AG09309 (cell line): ENCODE results near the gene DNAJB5.

Experiments
- DNase-seq: peaks from one replicate; pipeline ENCODE4 v3.0.0-alpha.2; 2010; ENCODE audit warnings: low read depth
- H3K4me3 ChIP-seq: 2 replicates; pipeline ENCODE4 v1.5.1; 2011; ENCODE audit warnings: mild to moderate bottlenecking, low read depth, low read length, moderate library complexity; ENCODE audit not compliant: control insufficient read depth
- CTCF ChIP-seq: IDR thresholded peaks from 2 replicates; pipeline ENCODE4 v1.5.1; 2011; ENCODE audit warnings: mild to moderate bottlenecking, low read depth, low read length, inconsistent platforms; ENCODE audit not compliant: insufficient read depth, control insufficient read depth; ENCODE audit errors: missing control alignments

Gene DNAJB5

DNA sequence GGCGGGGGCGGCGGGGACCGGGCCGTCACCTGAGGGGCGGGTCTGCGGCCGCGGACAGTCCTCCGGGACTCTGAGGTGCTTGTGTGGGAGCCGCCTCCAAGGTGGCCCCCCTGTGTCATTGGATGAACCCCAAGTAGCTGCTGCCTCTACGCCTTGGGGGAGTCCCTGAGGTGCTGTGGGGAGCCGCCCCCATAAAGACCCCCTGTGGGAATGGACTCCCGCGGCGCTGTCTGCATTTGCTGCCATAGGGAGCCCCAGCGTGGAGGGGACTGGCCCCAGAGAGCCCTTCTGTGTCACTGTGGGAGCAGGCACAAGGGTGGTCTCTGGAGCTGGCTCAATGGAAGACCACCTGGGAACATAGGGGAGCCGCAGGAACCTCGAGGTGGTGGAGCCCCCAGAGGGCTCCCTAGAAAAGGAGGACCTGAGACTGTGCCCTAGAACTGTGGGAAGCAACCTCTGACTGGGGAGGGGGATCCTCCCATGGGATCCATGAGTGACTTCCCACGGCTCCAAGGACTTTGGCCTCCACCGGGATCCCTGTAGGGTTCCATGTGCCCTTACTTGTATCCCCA, 31.0 kb upstream of the DNAJB5 start:
- H3K4me3 ChIP-seq, result no peak overlapping the region
- TF ChIP-seq CTCF, result no peak
- DNase-seq, result no peak

- H3K4me3 ChIP-seq, result no peak overlapping the region
- no peak for TF ChIP-seq CTCF
- no peak for DNase-seq
These were observed 30.1 kb upstream of the DNAJB5 start for GRCh38 chr9:34959461-34959860.

DNA sequence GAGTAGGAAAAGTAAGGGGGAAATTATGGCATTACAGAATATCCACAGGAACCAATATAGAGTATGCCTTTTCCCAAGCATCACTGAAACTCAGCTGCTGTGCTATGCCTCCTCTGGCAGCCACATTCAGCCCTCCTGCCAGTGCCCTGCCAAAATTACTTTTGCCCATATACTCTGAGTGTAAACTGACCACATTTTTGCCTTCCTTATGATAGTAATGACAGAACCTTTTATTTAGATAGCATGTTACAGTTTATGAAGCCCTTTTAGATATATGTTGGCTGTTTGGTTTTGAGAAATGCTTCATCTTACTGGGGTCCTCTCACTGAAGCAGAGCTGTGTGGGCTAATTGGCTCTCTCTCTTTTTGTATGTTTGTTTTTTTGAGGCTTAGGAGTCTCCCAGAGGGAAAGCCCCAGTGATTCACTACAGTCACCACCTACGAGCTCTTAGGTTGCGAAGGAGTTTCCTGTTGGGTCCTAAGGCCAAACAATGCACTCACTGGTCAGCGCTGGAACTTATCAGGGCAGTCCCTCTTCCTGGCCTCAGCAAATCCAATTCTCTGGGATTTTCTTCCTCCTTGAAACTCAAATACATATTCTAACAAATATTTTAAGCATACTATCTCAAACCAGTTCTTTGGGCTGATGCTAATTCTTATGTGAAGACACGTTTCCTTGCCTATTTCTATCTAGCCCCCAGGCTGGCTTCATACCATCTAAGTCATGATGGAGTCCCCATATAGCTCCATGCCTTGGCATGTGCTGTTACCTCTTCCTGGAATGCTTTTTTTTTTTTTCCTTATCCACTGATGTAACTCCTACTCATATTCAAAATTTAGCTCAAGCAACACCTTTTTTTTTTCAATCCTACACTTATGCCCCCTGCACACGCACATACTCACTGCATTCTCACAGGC, 27.7 kb upstream of the DNAJB5 start:
- no peak for TF ChIP-seq CTCF
- no peak overlapping the region for H3K4me3 ChIP-seq
- DNase-seq, result peak; percentile 21

GRCh38 chr9:34962546-34962945, 27.0 kb upstream of the DNAJB5 start:
- TF ChIP-seq CTCF, result no peak
- H3K4me3 ChIP-seq, result no peak overlapping the region
- no peak for DNase-seq

DNA sequence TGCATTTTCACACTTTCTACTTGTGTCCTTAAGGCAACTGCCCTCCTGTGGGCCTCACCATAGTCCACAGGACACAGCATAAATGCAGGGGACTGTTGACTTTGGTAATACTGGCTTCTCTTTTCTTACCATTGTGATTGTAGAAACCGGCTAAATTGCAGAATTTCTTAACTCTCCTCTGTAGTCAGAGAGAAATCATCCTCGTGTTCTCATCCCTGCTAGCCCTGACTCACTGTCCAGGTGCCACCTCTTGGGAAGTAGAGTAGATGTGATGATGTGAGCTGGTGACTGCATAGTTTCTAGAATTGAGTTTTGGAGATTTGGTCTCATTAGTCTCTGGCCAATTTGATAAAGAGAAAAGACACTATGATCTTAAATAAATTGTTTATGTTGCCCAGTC, 26.0 kb upstream of the DNAJB5 start:
- no peak for TF ChIP-seq CTCF
- no peak overlapping the region for H3K4me3 ChIP-seq
- DNase-seq, result no peak

GRCh38 chr9:34964458-34964857, 25.1 kb upstream of the DNAJB5 start:
- DNase-seq, result no peak
- no peak for TF ChIP-seq CTCF
- H3K4me3 ChIP-seq, result no peak overlapping the region
